Gastroesophageal sphincter (tissue), 4 donors: ENCODE data around the gene MAS1. TPM values are rescaled to one million over a fixed set of nuclear protein-coding genes. Genes with fewer than 3 reads are reported as not detected.

Source experiments
- ATAC-seq: fragments of 150-250 bp; one replicate; pipeline ENCODE4 v1.9.1; 2016; ENCODE audit warnings: mild to moderate bottlenecking, moderate library complexity
- H3K27ac ChIP-seq, 4 donors: fragments of 200-600 bp; sonication (generic) in 3 of 4; 1 replicate in 3 of 4; 2 replicates in 1 of 4; pipeline ENCODE4 v1.5.1; 2016 to 2019
- H3K27me3 ChIP-seq: fragments of 200-600 bp; sonication (generic); one replicate; pipeline ENCODE4 v1.5.1; 2019
- H3K36me3 ChIP-seq, 2 donors: fragments of 200-600 bp; sonication (generic); one replicate each; pipeline ENCODE4 v1.5.1; 2019; ENCODE audit warnings: control low read depth in 1 of 2
- H3K4me1 ChIP-seq, 3 donors: fragments of 200-600 bp; sonication (generic); 1 replicate in 2 of 3; 2 replicates in 1 of 3; pipeline ENCODE4 v1.5.1; 2016 to 2019; ENCODE audit warnings: control low read depth in 2 of 3
- H3K4me3 ChIP-seq, 2 donors: fragments of 200-600 bp; sonication (generic); one replicate each; pipeline ENCODE4 v1.5.1; 2019; ENCODE audit warnings: mild to moderate bottlenecking in 1 of 2, moderate library complexity in 1 of 2
- H3K9me3 ChIP-seq, 3 donors: fragments of 200-600 bp; sonication (generic); one replicate each; pipeline ENCODE4 v1.5.1; 2017 to 2019; ENCODE audit warnings: control low read depth in 2 of 3
- CTCF ChIP-seq, 4 experiments: fragments of 200-600 bp in 2 of 4; fragments of 450-650 bp in 2 of 4; sonication (generic) in 1 of 4; IDR thresholded peaks; one replicate each; pipeline ENCODE4 v1.5.1; 2017 to 2019; ENCODE audit warnings: antibody characterized with exemption in 4 of 4, mild to moderate bottlenecking in 2 of 4, moderate library complexity in 2 of 4
- EP300 ChIP-seq: sonication (generic); formaldehyde crosslinking; IDR thresholded peaks from one replicate; pipeline ENCODE4 v1.6.1; 2017; ENCODE audit warnings: antibody characterized with exemption, mild to moderate bottlenecking
- POLR2A ChIP-seq, 2 donors: fragments of 450-650 bp; IDR thresholded peaks; one replicate each; pipeline ENCODE4 v1.6.1; 2017; ENCODE audit warnings: antibody characterized with exemption in 2 of 2, mild to moderate bottlenecking in 2 of 2, moderate library complexity in 1 of 2
- POLR2AphosphoS5 ChIP-seq: sonication (generic); formaldehyde crosslinking; IDR thresholded peaks from one replicate; pipeline ENCODE4 v1.6.1; 2017; ENCODE audit warnings: antibody characterized with exemption
- WGBS, 2 donors: methylation state at CpG; one replicate each; pipeline ENCODE4 v1.1.5; 2018; ENCODE audit warnings: low coverage in 1 of 2; 5-methylcytosine and 5-hydroxymethylcytosine counted together
- total RNA-seq, 4 donors: library from RNA; depleted of rRNA; stranded (reverse); fragments of >200 nt; gene quantifications; one replicate each; pipeline ENCODE4 v1.1.0, GENCODE V29; 2016

Gene MAS1
- total RNA-seq, 4 donors from 2014 or later = not detected

- no peak overlapping the region for H3K4me3 ChIP-seq
- H3K27me3 ChIP-seq = peaks cover 21% of the 10 kb centered on the region
- ATAC-seq = no peak
- no peak overlapping the region for H3K27ac ChIP-seq
- TF ChIP-seq EP300 (no peak), CTCF (IDR thresholded peaks at IDR 0.05) (no peak), POLR2AphosphoS5 (no peak), POLR2A (IDR thresholded peaks at IDR 0.05) (no peak)
- no peaks in the 10 kb centered on the region for H3K9me3 ChIP-seq
- H3K36me3 ChIP-seq = no peaks in the 10 kb centered on the region
- H3K4me1 ChIP-seq = no peaks in the 10 kb centered on the region
- WGBS, 2 donors = 82 to 85% methylated on average over 5 to 9 of the region's 9 CpGs
These were observed 13.7 kb downstream of the MAS1 start for GRCh38 chr6:159904497-159904911.

- TF ChIP-seq EP300 (no peak), POLR2A (IDR thresholded peaks at IDR 0.05) (no peak), POLR2AphosphoS5 (no peak), CTCF (IDR thresholded peaks at IDR 0.05) (no peak)
- no peaks in the 10 kb centered on the region for H3K36me3 ChIP-seq
- peaks cover 23% of the 10 kb centered on the region for H3K27me3 ChIP-seq
- no peak for ATAC-seq
- no peaks in the 10 kb centered on the region for H3K4me1 ChIP-seq
- H3K9me3 ChIP-seq = no peaks in the 10 kb centered on the region
- H3K27ac ChIP-seq = no peak overlapping the region
- no peak overlapping the region for H3K4me3 ChIP-seq
- 72 to 89% methylated on average over 2 to 3 of the region's 3 CpGs for WGBS, 2 donors
These were observed 15.6 kb downstream of the MAS1 start for GRCh38 chr6:159906400-159906799.

- no peaks in the 10 kb centered on the region for H3K9me3 ChIP-seq
- ATAC-seq = peak; percentile 51
- H3K4me3 ChIP-seq = no peak overlapping the region
- H3K27me3 ChIP-seq = peaks cover 42% of the 10 kb centered on the region
- 75% methylated on average over 4 of the region's 4 CpGs for WGBS, 2 donors
- no peak overlapping the region for H3K27ac ChIP-seq
- TF ChIP-seq CTCF (IDR thresholded peaks at IDR 0.05) (no peak), POLR2AphosphoS5 (no peak), POLR2A (IDR thresholded peaks at IDR 0.05) (no peak), EP300 (no peak)
- H3K36me3 ChIP-seq = no peaks in the 10 kb centered on the region
- no peaks in the 10 kb centered on the region for H3K4me1 ChIP-seq
These were observed 17.7 kb downstream of the MAS1 start for GRCh38 chr6:159908535-159908934.

GRCh38 chr6:159908979-159909378 is 18.2 kb downstream of the MAS1 start:
- no peaks in the 10 kb centered on the region for H3K36me3 ChIP-seq
- peaks cover 39% of the 10 kb centered on the region for H3K27me3 ChIP-seq
- WGBS, 2 donors = 26 to 40% methylated on average over 3 to 4 of the region's 4 CpGs
- no peaks in the 10 kb centered on the region for H3K4me1 ChIP-seq
- no peak overlapping the region for H3K27ac ChIP-seq
- no peak for ATAC-seq
- TF ChIP-seq CTCF (IDR thresholded peaks at IDR 0.05) (no peak), POLR2AphosphoS5 (no peak), POLR2A (IDR thresholded peaks at IDR 0.05) (no peak), EP300 (no peak)
- no peak overlapping the region for H3K4me3 ChIP-seq
- no peaks in the 10 kb centered on the region for H3K9me3 ChIP-seq

GRCh38 chr6:159910342-159910741 is 19.6 kb downstream of the MAS1 start:
- no peak overlapping the region for H3K27ac ChIP-seq
- H3K36me3 ChIP-seq = no peaks in the 10 kb centered on the region
- no peaks in the 10 kb centered on the region for H3K4me1 ChIP-seq
- TF ChIP-seq EP300 = no peak
- TF ChIP-seq POLR2A (IDR thresholded peaks at IDR 0.05) = no peak
- no peak for TF ChIP-seq POLR2AphosphoS5
- no peak for TF ChIP-seq CTCF (IDR thresholded peaks at IDR 0.05)
- ATAC-seq = no peak
- no peak overlapping the region for H3K4me3 ChIP-seq
- peaks cover 0 to 5% (median 0%) of the 10 kb centered on the region in 3 donors for H3K9me3 ChIP-seq
- peaks cover 35% of the 10 kb centered on the region for H3K27me3 ChIP-seq
- 50 to 83% methylated on average over 2 to 5 of the region's 5 CpGs for WGBS, 2 donors
